Liver (tissue), 9 donors: ENCODE measurements around the gene GPC3. TPM values are rescaled to one million over a fixed set of nuclear protein-coding genes. Genes with fewer than 3 reads are reported as not detected.
A peak's percentile ranks its signal among the peaks of the same experiment; 100 is the strongest.

ENCODE experiments used
- DNase-seq: peaks from one replicate; pipeline ENCODE4 v3.0.0-alpha.2; 2017; ENCODE audit warnings: low spot score
- H3K27ac ChIP-seq, 2 donors: one replicate each; pipeline ENCODE4 v1.7.0; 2013; ENCODE audit warnings: inconsistent platforms in 2 of 2, low read length in 2 of 2, control low read depth in 1 of 2, low read depth in 1 of 2, mild to moderate bottlenecking in 1 of 2
- H3K27me3 ChIP-seq, 4 donors: one replicate each; pipeline versions ENCODE4 v1.6.1 to v1.7.0; 2013; ENCODE audit warnings: low read length in 3 of 4, inconsistent platforms in 1 of 4, mild to moderate bottlenecking in 1 of 4, moderate library complexity in 1 of 4; ENCODE audit not compliant: control insufficient read depth in 4 of 4, insufficient read depth in 4 of 4
- H3K36me3 ChIP-seq, 4 donors: one replicate each; pipeline versions ENCODE4 v1.6.1 to v1.7.0; 2013; ENCODE audit warnings: low read length in 3 of 4, mild to moderate bottlenecking in 3 of 4, low read depth in 1 of 4, moderate library complexity in 1 of 4; ENCODE audit not compliant: control insufficient read depth in 4 of 4, insufficient read depth in 3 of 4
- H3K4me1 ChIP-seq, 4 donors: one replicate each; pipeline versions ENCODE4 v1.6.1 to v1.7.0; 2013; ENCODE audit warnings: low read length in 3 of 4, mild to moderate bottlenecking in 3 of 4, moderate library complexity in 1 of 4; ENCODE audit not compliant: control insufficient read depth in 4 of 4, insufficient read depth in 4 of 4
- H3K4me3 ChIP-seq, 3 donors: one replicate each; pipeline versions ENCODE4 v1.6.1 to v1.7.0; 2013; ENCODE audit warnings: low read length in 3 of 3, control low read depth in 1 of 3, low read depth in 1 of 3, mild to moderate bottlenecking in 1 of 3
- H3K9ac ChIP-seq, 2 donors: one replicate each; pipeline ENCODE4 v1.7.0; 2013; ENCODE audit warnings: low read length in 2 of 2, mild to moderate bottlenecking in 2 of 2, moderate library complexity in 2 of 2, control low read depth in 1 of 2, low read depth in 1 of 2
- H3K9me3 ChIP-seq, 4 donors: one replicate each; pipeline versions ENCODE4 v1.6.1 to v1.7.0; 2013; ENCODE audit warnings: low read length in 3 of 4; ENCODE audit not compliant: control insufficient read depth in 4 of 4
- ATF3 ChIP-seq: IDR thresholded peaks from 2 replicates; pipeline ENCODE4 v1.6.1; 2016; ENCODE audit warnings: antibody characterized with exemption
- EGR1 ChIP-seq, 2 donors: IDR thresholded peaks; 2 replicates each; pipeline ENCODE4 v1.6.1; 2016 to 2018; ENCODE audit warnings: antibody characterized with exemption in 2 of 2, low read depth in 2 of 2
- FOXA1 ChIP-seq: IDR thresholded peaks from 2 replicates; pipeline ENCODE4 v1.6.1; 2016; ENCODE audit warnings: antibody characterized with exemption
- FOXA2 ChIP-seq: IDR thresholded peaks from 2 replicates; pipeline ENCODE4 v1.6.1; 2016; ENCODE audit warnings: antibody characterized with exemption
- GABPA ChIP-seq, 2 donors: IDR thresholded peaks in 1 of 2; conservative IDR thresholded peaks in 1 of 2; 2 replicates each; pipeline ENCODE4 v1.6.1; 2016; ENCODE audit warnings: antibody characterized with exemption in 2 of 2, mild to moderate bottlenecking in 1 of 2, moderate library complexity in 1 of 2
- HNF4A ChIP-seq, 2 donors: conservative IDR thresholded peaks; 2 replicates each; pipeline ENCODE4 v1.6.1; 2016; ENCODE audit warnings: antibody characterized with exemption in 2 of 2, mild to moderate bottlenecking in 2 of 2
- HNF4G ChIP-seq: IDR thresholded peaks from 2 replicates; pipeline ENCODE4 v1.6.1; 2016; ENCODE audit warnings: antibody characterized with exemption
- JUND ChIP-seq, 2 donors: IDR thresholded peaks; 2 replicates each; pipeline ENCODE4 v1.6.1; 2016; ENCODE audit warnings: antibody characterized with exemption in 2 of 2
- NR2F2 ChIP-seq: IDR thresholded peaks from 2 replicates; pipeline ENCODE4 v1.6.1; 2016; ENCODE audit warnings: antibody characterized with exemption
- RAD21 ChIP-seq, 2 donors: IDR thresholded peaks; 2 replicates each; pipeline ENCODE4 v1.6.1; 2016; ENCODE audit warnings: antibody characterized with exemption in 2 of 2, mild to moderate bottlenecking in 2 of 2
- REST ChIP-seq: IDR thresholded peaks from 2 replicates; pipeline ENCODE4 v1.6.1; 2016; ENCODE audit warnings: antibody characterized with exemption, mild to moderate bottlenecking
- RXRA ChIP-seq, 2 donors: IDR thresholded peaks; 2 replicates each; pipeline ENCODE4 v1.6.1; 2017 to 2018; ENCODE audit warnings: antibody characterized with exemption in 2 of 2, mild to moderate bottlenecking in 1 of 2
- SP1 ChIP-seq: IDR thresholded peaks from 2 replicates; pipeline ENCODE4 v1.6.1; 2018; ENCODE audit warnings: antibody characterized with exemption, mild to moderate bottlenecking
- TAF1 ChIP-seq: conservative IDR thresholded peaks from 2 replicates; pipeline ENCODE4 v1.6.1; 2016; ENCODE audit warnings: antibody characterized with exemption, mild to moderate bottlenecking
- YY1 ChIP-seq: IDR thresholded peaks from 2 replicates; pipeline ENCODE4 v1.6.1; 2016; ENCODE audit warnings: antibody characterized with exemption, mild to moderate bottlenecking
- ZBTB33 ChIP-seq: IDR thresholded peaks from 2 replicates; pipeline ENCODE4 v1.6.1; 2016; ENCODE audit warnings: antibody characterized with exemption
- WGBS: extraction: QIAGEN DNeasy Blood & Tissue Kit; methylation state at CpG from one replicate; pipeline ENCODE4 v1.1.7; 2013; 5-methylcytosine and 5-hydroxymethylcytosine counted together
- polyA plus RNA-seq, 2 donors: library from polyadenylated mRNA; stranded (reverse) in 1 of 2; unstranded in 1 of 2; fragments of 200-250 nt in 1 of 2; fragments of >200 nt in 1 of 2; fragmentation: Nextera tagmentation in 1 of 2; extraction: Ambion mirVana in 1 of 2; gene quantifications; one replicate each; pipeline versions ENCODE4 v1.2.1 to v1.2.3, GENCODE V29; 2013 to 2015
- total RNA-seq, 2 donors: library from RNA; depleted of rRNA; stranded (reverse); fragments of >200 nt; gene quantifications; one replicate each; pipeline ENCODE4 v1.2.3, GENCODE V29; 2014
- TF ChIP-seq, protein P1 (sequence below): IDR thresholded peaks from 2 replicates; pipeline ENCODE4 v1.6.1; 2016; ENCODE audit warnings: antibody characterized with exemption
- TF ChIP-seq, protein P2 (sequence below): fragments of 150-350 bp; IDR thresholded peaks from 2 replicates; pipeline ENCODE4 v1.5.1; 2017; ENCODE audit warnings: improper control_type of control experiment, low read depth, low read length; ENCODE audit not compliant: missing input control
- donor health status: healthy.
- donor health status: healthy.
- donor health status: healthy.
- donor health status: healthy.
- donor health status: healthy.

Gene GPC3
- total and polyA plus RNA-seq, 4 donors, result 0.40 to 1,133 (median 1.5) TPM

DNA sequence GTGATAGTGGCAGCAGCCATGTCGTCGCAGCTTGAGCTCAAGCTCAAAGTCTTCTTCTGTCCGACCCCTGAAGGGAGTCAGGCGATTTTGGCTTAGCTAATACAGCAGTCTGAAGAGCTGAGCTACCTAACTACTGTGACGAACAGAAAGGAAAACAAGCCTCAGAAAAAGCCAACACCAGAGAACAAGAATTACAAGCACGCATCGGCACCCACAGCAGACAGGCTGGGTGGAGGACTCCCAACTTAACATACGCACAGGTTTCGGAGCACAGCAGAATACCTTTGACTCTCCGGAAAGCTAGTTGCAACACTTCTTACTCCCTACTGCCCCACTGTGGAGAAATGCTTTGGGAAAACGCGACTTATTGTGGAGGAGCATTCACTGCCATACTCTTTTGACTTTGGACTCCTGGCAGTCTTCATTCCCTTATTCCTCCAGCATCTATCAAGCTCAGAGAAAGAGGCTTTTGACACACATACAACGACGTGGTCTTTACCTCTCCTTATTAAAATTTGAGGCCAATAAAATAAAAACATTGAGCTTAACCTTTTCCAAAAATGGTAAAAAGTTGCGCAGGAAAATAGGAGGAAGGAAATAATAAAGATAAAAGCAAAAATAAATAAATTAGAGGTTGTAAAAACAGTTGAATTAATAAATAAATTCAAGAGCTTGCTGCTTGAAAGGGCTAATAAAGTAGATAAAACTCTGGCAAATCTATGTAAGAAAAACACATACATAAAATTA lies 41.3 kb upstream of the GPC3 start:
- DNase-seq, result no peak
- peaks cover 0 to 4% (median 1%) of the 10 kb centered on the region in 4 donors for H3K4me1 ChIP-seq
- peak; percentile 11 to 69 for TF ChIP-seq HNF4A (conservative IDR thresholded peaks at IDR 0.05)
- no peak for TF ChIP-seq YY1
- TF ChIP-seq GABPA (IDR thresholded peaks at IDR 0.05 in 1 of 2, conservative IDR thresholded peaks at IDR 0.05 in 1 of 2), result no peak
- TF ChIP-seq JUND (IDR thresholded peaks at IDR 0.05), result no peak
- TF ChIP-seq, protein P1, sequence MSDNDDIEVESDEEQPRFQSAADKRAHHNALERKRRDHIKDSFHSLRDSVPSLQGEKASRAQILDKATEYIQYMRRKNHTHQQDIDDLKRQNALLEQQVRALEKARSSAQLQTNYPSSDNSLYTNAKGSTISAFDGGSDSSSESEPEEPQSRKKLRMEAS, result no peak
- no peak for TF ChIP-seq NR2F2
- no peak for TF ChIP-seq FOXA2
- no peak for TF ChIP-seq ATF3
- TF ChIP-seq FOXA1, result no peak
- no peak for TF ChIP-seq SP1
- TF ChIP-seq RXRA (IDR thresholded peaks at IDR 0.05), result no peak
- peak; percentile 58 for TF ChIP-seq HNF4G
- no peak for TF ChIP-seq REST
- TF ChIP-seq ZBTB33, result no peak
- no peak for TF ChIP-seq TAF1
- TF ChIP-seq, protein P2, sequence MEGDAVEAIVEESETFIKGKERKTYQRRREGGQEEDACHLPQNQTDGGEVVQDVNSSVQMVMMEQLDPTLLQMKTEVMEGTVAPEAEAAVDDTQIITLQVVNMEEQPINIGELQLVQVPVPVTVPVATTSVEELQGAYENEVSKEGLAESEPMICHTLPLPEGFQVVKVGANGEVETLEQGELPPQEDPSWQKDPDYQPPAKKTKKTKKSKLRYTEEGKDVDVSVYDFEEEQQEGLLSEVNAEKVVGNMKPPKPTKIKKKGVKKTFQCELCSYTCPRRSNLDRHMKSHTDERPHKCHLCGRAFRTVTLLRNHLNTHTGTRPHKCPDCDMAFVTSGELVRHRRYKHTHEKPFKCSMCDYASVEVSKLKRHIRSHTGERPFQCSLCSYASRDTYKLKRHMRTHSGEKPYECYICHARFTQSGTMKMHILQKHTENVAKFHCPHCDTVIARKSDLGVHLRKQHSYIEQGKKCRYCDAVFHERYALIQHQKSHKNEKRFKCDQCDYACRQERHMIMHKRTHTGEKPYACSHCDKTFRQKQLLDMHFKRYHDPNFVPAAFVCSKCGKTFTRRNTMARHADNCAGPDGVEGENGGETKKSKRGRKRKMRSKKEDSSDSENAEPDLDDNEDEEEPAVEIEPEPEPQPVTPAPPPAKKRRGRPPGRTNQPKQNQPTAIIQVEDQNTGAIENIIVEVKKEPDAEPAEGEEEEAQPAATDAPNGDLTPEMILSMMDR, result peak; percentile 49
- TF ChIP-seq RAD21 (IDR thresholded peaks at IDR 0.05), result peak; percentile 79 to 85
- TF ChIP-seq EGR1 (IDR thresholded peaks at IDR 0.05; ENCODE audit: low read depth in 2 of 2), result no peak
- peak overlapping the region in 1 of 3 donors; percentile 34 for H3K4me3 ChIP-seq
- H3K36me3 ChIP-seq, result no peaks in the 10 kb centered on the region
- H3K9me3 ChIP-seq, result no peaks in the 10 kb centered on the region
- H3K9ac ChIP-seq, result no peak overlapping the region
- no peaks in the 10 kb centered on the region for H3K27me3 ChIP-seq
- no peak overlapping the region for H3K27ac ChIP-seq
- 11% methylated on average over 15 of the region's 15 CpGs for WGBS
